Stimulated activated CD8-positive, alpha-beta memory T cell treated with anti-CD3 and anti-CD28 coated beads, Interleukin-12 subunit alpha, Interleukin-12 subunit beta, amount 100 ng/mL, for 24 hours (primary cell): Measurements from ENCODE around the gene ALDH2.
"Not testable (repeated sequence)": the region's sequence is repeated elsewhere in the genome, so short reads cannot be mapped to it uniquely, and the experiment has no call there.

Source experiments
- DNase-seq: peaks from one replicate; pipeline ENCODE4 v3.0.0-alpha.2; 2020; ENCODE audit errors: extremely low read depth

Gene ALDH2

GRCh38 chr12:111766608-111767361 lies at the start of gene ALDH2:
ALDH2 (plus strand) TSS chr12:111766933; CDS start chr12:111766983, 50 bp downstream.
- DNase-seq = peak; percentile 7

GRCh38 chr12:111719316-111719715 lies 47.4 kb upstream of the ALDH2 start:
- not testable (repeated sequence) for DNase-seq

- DNase-seq = no peak
These were observed 46.3 kb upstream of the ALDH2 start for GRCh38 chr12:111720457-111720856.

GRCh38 chr12:111723646-111724360 lies 42.9 kb upstream of the ALDH2 start:
- not testable (repeated sequence) for DNase-seq

GRCh38 chr12:111728795-111729194 lies 37.9 kb upstream of the ALDH2 start:
- no peak for DNase-seq

GRCh38 chr12:111730420-111730819 lies 36.3 kb upstream of the ALDH2 start:
- DNase-seq = no peak

GRCh38 chr12:111732786-111733185 lies 33.9 kb upstream of the ALDH2 start:
- no peak for DNase-seq

GRCh38 chr12:111733340-111733915 lies 33.3 kb upstream of the ALDH2 start:
- DNase-seq = no peak

- DNase-seq = not testable (repeated sequence)
These were observed 27.2 kb upstream of the ALDH2 start for GRCh38 chr12:111739524-111739923.

- no peak for DNase-seq
These were observed 25.4 kb upstream of the ALDH2 start for GRCh38 chr12:111741235-111741812.

- DNase-seq = no peak
These were observed 21.5 kb upstream of the ALDH2 start for GRCh38 chr12:111745211-111745610.

GRCh38 chr12:111747333-111747732 lies 19.4 kb upstream of the ALDH2 start:
- DNase-seq = no peak

GRCh38 chr12:111748151-111748672 lies 18.5 kb upstream of the ALDH2 start:
- no peak for DNase-seq

- DNase-seq = no peak
These were observed 17.9 kb upstream of the ALDH2 start for GRCh38 chr12:111748867-111749266.

- no peak for DNase-seq
These were observed 17.3 kb upstream of the ALDH2 start for GRCh38 chr12:111749391-111749790.

- DNase-seq = no peak
These were observed 13.4 kb upstream of the ALDH2 start for GRCh38 chr12:111753144-111753881.

- DNase-seq = no peak
These were observed 12.1 kb upstream of the ALDH2 start for GRCh38 chr12:111754671-111755070.

GRCh38 chr12:111756196-111756595 lies 10.5 kb upstream of the ALDH2 start:
- DNase-seq = no peak

- DNase-seq = no peak
These were observed 10.1 kb upstream of the ALDH2 start for GRCh38 chr12:111756681-111757080.

GRCh38 chr12:111757361-111758119 lies 9.2 kb upstream of the ALDH2 start:
- DNase-seq = no peak

GRCh38 chr12:111758120-111758561 lies 8.6 kb upstream of the ALDH2 start:
- DNase-seq = no peak
